ENCODE measurements around the gene IP6K2. TPM values are rescaled to one million over a fixed set of nuclear protein-coding genes. Genes with fewer than 3 reads are reported as not detected.
"Not testable (repeated sequence)": the region's sequence is repeated elsewhere in the genome, so short reads cannot be mapped to it uniquely, and the experiment has no call there.

IP6K2 gene
- total and polyA plus RNA-seq, 2 donors from 2014 or later, result 69.4 to 112 TPM

- H3K27ac ChIP-seq (ENCODE audit: low read depth in 2 of 2, low read length in 2 of 2); intact Hi-C loops (cut with DNase I); H3K4me3 ChIP-seq (ENCODE audit: low read length in 3 of 3); H3K9ac ChIP-seq (ENCODE audit: low read length in 3 of 3); FAIRE-seq; H3K36me3 ChIP-seq (ENCODE audit: control insufficient read depth in 2 of 3, insufficient read depth in 3 of 3, low read length in 3 of 3); DNase-seq; H3K9me3 ChIP-seq (ENCODE audit: control insufficient read depth in 2 of 3, insufficient read depth in 1 of 3, low read length in 3 of 3); H3K27me3 ChIP-seq (ENCODE audit: control insufficient read depth, insufficient read depth, low read length): not testable (repeated sequence)
- peaks cover 0 to 10% (median 7%) of the 10 kb centered on the region in 3 donors for H3K4me1 ChIP-seq (ENCODE audit: control insufficient read depth in 2 of 3, insufficient read depth in 2 of 3, low read depth in 1 of 3, low read length in 3 of 3)
These were observed 16.9 kb upstream of the IP6K2 start for GRCh38 chr3:48733752-48734518.

DNA sequence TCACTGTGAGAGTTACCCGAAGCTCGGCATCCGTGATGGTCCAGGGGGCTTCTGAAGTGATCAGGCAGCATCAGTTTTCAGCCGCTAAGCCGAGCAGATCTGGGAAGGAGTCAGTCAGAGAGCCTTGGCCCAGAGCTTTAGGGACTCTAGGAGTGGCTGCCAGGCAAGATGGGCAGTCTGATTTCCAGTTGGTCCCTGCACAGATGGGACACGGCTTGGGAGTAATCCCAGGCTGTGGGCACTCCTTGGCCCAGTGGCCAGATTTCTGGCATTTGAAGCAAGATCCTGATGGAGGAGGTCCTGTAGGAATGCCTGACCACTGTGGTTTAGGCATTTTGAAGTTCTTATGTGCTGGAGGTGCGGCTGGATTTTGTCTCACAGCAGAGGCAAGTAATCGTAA is 10.5 kb upstream of the IP6K2 start:
- H3K36me3 ChIP-seq (ENCODE audit: control insufficient read depth in 2 of 3, insufficient read depth in 3 of 3, low read length in 3 of 3), result no peaks in the 10 kb centered on the region
- no peaks in the 10 kb centered on the region for H3K27me3 ChIP-seq (ENCODE audit: control insufficient read depth, insufficient read depth, low read length)
- FAIRE-seq, result no peak
- no peak overlapping the region for H3K27ac ChIP-seq (ENCODE audit: low read depth in 2 of 2, low read length in 2 of 2)
- no peak for TF ChIP-seq CTCF (IDR thresholded peaks at IDR 0.05; ENCODE audit: borderline replicate concordance, extremely low read depth, insufficient read depth)
- no peaks in the 10 kb centered on the region for H3K4me1 ChIP-seq (ENCODE audit: control insufficient read depth in 2 of 3, insufficient read depth in 2 of 3, low read depth in 1 of 3, low read length in 3 of 3)
- no peak overlapping the region for H3K9ac ChIP-seq (ENCODE audit: low read length in 3 of 3)
- intact Hi-C loops (cut with DNase I), result no loop called here
- DNase-seq, result no peak
- no peaks in the 10 kb centered on the region for H3K9me3 ChIP-seq (ENCODE audit: control insufficient read depth in 2 of 3, insufficient read depth in 1 of 3, low read length in 3 of 3)
- H3K4me3 ChIP-seq (ENCODE audit: low read length in 3 of 3), result no peak overlapping the region

DNA sequence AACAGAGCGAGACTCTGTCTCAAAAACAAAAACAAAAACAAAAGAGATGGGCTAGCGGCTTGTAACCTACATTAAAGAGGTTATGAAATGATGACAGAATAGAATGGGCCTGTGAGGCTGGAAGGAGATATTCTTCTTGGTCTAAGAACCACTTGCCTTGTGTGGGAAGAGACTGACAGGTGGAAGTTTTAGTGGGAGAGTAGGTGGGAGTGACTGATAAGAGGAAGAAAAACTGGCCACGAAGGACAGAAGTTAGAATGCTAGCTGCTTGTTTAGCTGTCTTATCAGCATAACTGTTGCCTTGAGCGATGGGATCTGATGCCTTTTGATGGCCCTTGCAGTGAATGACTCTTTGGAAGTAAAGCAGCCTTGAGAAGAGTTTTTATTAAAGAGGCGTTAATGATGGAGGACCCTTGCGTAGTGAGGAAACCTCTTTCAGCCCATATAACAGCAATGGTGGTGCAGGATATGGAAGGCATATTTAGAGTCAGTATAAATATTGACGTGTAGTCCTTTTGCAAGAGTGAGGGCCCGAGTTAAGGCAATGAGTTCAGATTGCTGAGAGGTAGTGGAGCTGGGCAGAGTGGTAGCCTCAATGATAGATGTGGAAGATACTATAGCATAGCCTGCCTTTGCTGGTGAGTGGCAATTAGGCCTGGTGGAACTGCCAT is 8.3 kb upstream of the IP6K2 start:
- H3K9ac ChIP-seq (ENCODE audit: low read length in 3 of 3); intact Hi-C loops (cut with DNase I); H3K27me3 ChIP-seq (ENCODE audit: control insufficient read depth, insufficient read depth, low read length); DNase-seq; FAIRE-seq; H3K4me3 ChIP-seq (ENCODE audit: low read length in 3 of 3); H3K27ac ChIP-seq (ENCODE audit: low read depth in 2 of 2, low read length in 2 of 2); H3K9me3 ChIP-seq (ENCODE audit: control insufficient read depth in 2 of 3, insufficient read depth in 1 of 3, low read length in 3 of 3); H3K36me3 ChIP-seq (ENCODE audit: control insufficient read depth in 2 of 3, insufficient read depth in 3 of 3, low read length in 3 of 3); H3K4me1 ChIP-seq (ENCODE audit: control insufficient read depth in 2 of 3, insufficient read depth in 2 of 3, low read depth in 1 of 3, low read length in 3 of 3): not testable (repeated sequence)

DNA sequence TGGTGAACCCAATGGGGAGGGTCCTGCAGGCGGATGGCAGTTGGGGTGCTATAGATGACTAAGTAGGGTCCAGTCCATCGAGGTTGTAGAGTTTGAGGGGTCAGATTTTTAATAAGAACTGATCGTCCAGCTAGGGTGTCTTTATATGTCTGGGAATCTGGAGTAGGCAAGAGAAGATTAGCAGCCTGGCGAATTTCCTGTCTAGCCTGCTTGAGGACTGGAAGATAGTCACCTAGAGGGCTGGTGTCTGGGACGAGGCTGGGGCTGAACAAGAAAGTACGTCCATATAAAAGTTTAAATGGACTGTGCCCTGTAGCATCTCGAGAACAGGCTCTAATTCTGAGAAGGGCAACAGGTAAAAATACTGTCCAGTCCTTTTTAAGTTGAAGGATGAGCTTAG is 6.7 kb upstream of the IP6K2 start:
- FAIRE-seq, result no peak
- no peak overlapping the region for H3K27ac ChIP-seq (ENCODE audit: low read depth in 2 of 2, low read length in 2 of 2)
- no peak for DNase-seq
- no peaks in the 10 kb centered on the region for H3K4me1 ChIP-seq (ENCODE audit: control insufficient read depth in 2 of 3, insufficient read depth in 2 of 3, low read depth in 1 of 3, low read length in 3 of 3)
- no peaks in the 10 kb centered on the region for H3K27me3 ChIP-seq (ENCODE audit: control insufficient read depth, insufficient read depth, low read length)
- TF ChIP-seq CTCF (IDR thresholded peaks at IDR 0.05; ENCODE audit: borderline replicate concordance, extremely low read depth, insufficient read depth), result no peak
- intact Hi-C loops (cut with DNase I), result no loop called here
- no peak overlapping the region for H3K9ac ChIP-seq (ENCODE audit: low read length in 3 of 3)
- H3K4me3 ChIP-seq (ENCODE audit: low read length in 3 of 3), result no peak overlapping the region
- no peaks in the 10 kb centered on the region for H3K36me3 ChIP-seq (ENCODE audit: control insufficient read depth in 2 of 3, insufficient read depth in 3 of 3, low read length in 3 of 3)
- no peaks in the 10 kb centered on the region for H3K9me3 ChIP-seq (ENCODE audit: control insufficient read depth in 2 of 3, insufficient read depth in 1 of 3, low read length in 3 of 3)

GRCh38 chr3:48723293-48723692 is 6.3 kb upstream of the IP6K2 start:
- H3K4me1 ChIP-seq (ENCODE audit: control insufficient read depth in 2 of 3, insufficient read depth in 2 of 3, low read depth in 1 of 3, low read length in 3 of 3); H3K4me3 ChIP-seq (ENCODE audit: low read length in 3 of 3); H3K27ac ChIP-seq (ENCODE audit: low read depth in 2 of 2, low read length in 2 of 2); intact Hi-C loops (cut with DNase I); FAIRE-seq; H3K9ac ChIP-seq (ENCODE audit: low read length in 3 of 3); H3K27me3 ChIP-seq (ENCODE audit: control insufficient read depth, insufficient read depth, low read length); H3K9me3 ChIP-seq (ENCODE audit: control insufficient read depth in 2 of 3, insufficient read depth in 1 of 3, low read length in 3 of 3); H3K36me3 ChIP-seq (ENCODE audit: control insufficient read depth in 2 of 3, insufficient read depth in 3 of 3, low read length in 3 of 3); DNase-seq: not testable (repeated sequence)

All from kidney (tissue), 14 donors.